A673 (cell line): ENCODE results near the gene FOXO3.

Source experiments
- CTCF ChIP-seq: fragments of 300-800, 200-600 bp; sonication (generic); conservative IDR thresholded peaks from 2 replicates; pipeline ENCODE4 v1.5.1; 2017; ENCODE audit warnings: low read depth, mild to moderate bottlenecking, antibody characterized with exemption, low read length, moderate library complexity, mixed read lengths
- EZH2 ChIP-seq: fragments of 200-600 bp; sonication (generic); IDR thresholded peaks from 2 replicates; pipeline ENCODE4 v1.6.1; 2017; ENCODE audit warnings: borderline replicate concordance, low read depth, mild to moderate bottlenecking, mixed read lengths, antibody characterized with exemption, low read length; ENCODE audit not compliant: poor library complexity, severe bottlenecking

- TF ChIP-seq CTCF = no peak
- no peak for TF ChIP-seq EZH2
Observed at GRCh38 chr6:108720827-108721226, 160.1 kb downstream of the FOXO3 start.
